SK-N-SH (cell line): ENCODE measurements around the gene DUS4L. TPM values are rescaled to one million over a fixed set of nuclear protein-coding genes. Genes with fewer than 3 reads are reported as not detected.

Experiments used
- CTCF ChIA-PET: fragments of 300-600, 350-600 bp; formaldehyde crosslinking; extraction: SDS; loops from one replicate; lab custom pipeline; 2021; lab: Yijun Ruan, JAX
- POLR2A ChIA-PET: fragments of 350-600 bp; sonication (Branson Sonifier 250); formaldehyde crosslinking; extraction: SDS; loops from one replicate; lab custom pipeline; 2020; ENCODE audit warnings: antibody characterized with exemption, inconsistent platforms; lab: Yijun Ruan, JAX
- DNase-seq: peaks from one replicate; pipeline ENCODE4 v3.0.0; 2012
- H2AFZ ChIP-seq: fragments of 200-600 bp; sonication (generic); 2 replicates; pipeline ENCODE4 v1.8.1; 2016; ENCODE audit warnings: antibody characterized with exemption, mild to moderate bottlenecking, low read depth
- H3F3A ChIP-seq: fragments of 200-600 bp; sonication (generic); replicated peaks from 2 replicates; pipeline ENCODE3; 2016; ENCODE audit warnings: antibody characterized with exemption, mild to moderate bottlenecking; ENCODE audit not compliant: insufficient read depth
- H3K27ac ChIP-seq, 2 experiments: fragments of 200-500 bp in 1 of 2; fragments of 200-600 bp in 1 of 2; sonication (Bioruptor generic) in 1 of 2; sonication (generic), shearing (Covaris generic) in 1 of 2; 2 replicates each; pipeline versions ENCODE4 v1.5.1 to v1.6.1; 2014 to 2016; ENCODE audit warnings: low read depth in 2 of 2, inconsistent platforms in 1 of 2, low read length in 1 of 2, mild to moderate bottlenecking in 1 of 2, mixed read lengths in 1 of 2
- H3K27me3 ChIP-seq: fragments of 200-600 bp; sonication (generic), shearing (Covaris generic); 2 replicates; pipeline ENCODE4 v1.6.1; 2016; ENCODE audit warnings: mixed run types; ENCODE audit not compliant: insufficient read depth
- H3K36me3 ChIP-seq, 2 experiments: fragments of 200-500 bp in 1 of 2; fragments of 200-600 bp in 1 of 2; sonication (Bioruptor generic) in 1 of 2; sonication (generic) in 1 of 2; replicated peaks in 1 of 2; 2 replicates each; pipeline versions ENCODE3 to v1.5.1; 2014 to 2016; ENCODE audit warnings: low read length in 1 of 2, mild to moderate bottlenecking in 1 of 2; ENCODE audit not compliant: insufficient read depth in 2 of 2, control insufficient read depth in 1 of 2
- H3K4me1 ChIP-seq, 2 experiments: fragments of 200-500 bp in 1 of 2; fragments of 200-600 bp in 1 of 2; sonication (Bioruptor generic) in 1 of 2; sonication (generic), shearing (Covaris generic) in 1 of 2; 2 replicates each; pipeline versions ENCODE4 v1.5.1 to v1.6.1; 2014 to 2016; ENCODE audit warnings: low read depth in 1 of 2, low read length in 1 of 2, mixed run types in 1 of 2; ENCODE audit not compliant: insufficient read depth in 2 of 2, control insufficient read depth in 1 of 2
- H3K4me2 ChIP-seq: fragments of 200-600 bp; sonication (generic), shearing (Covaris generic); 2 replicates; pipeline ENCODE4 v1.6.1; 2017; ENCODE audit warnings: mixed run types
- H3K4me3 ChIP-seq, 2 experiments: fragments of 200-500 bp in 1 of 2; fragments of 200-600 bp in 1 of 2; sonication (Bioruptor generic) in 1 of 2; sonication (generic), shearing (Covaris generic) in 1 of 2; 2 replicates each; pipeline versions ENCODE4 v1.5.1 to v1.8.1; 2014 to 2016; ENCODE audit warnings: low read depth in 2 of 2, inconsistent platforms in 1 of 2, low read length in 1 of 2, mild to moderate bottlenecking in 1 of 2, mixed read lengths in 1 of 2, moderate library complexity in 1 of 2
- H3K79me2 ChIP-seq: fragments of 200-600 bp; sonication (generic); 2 replicates; pipeline ENCODE4 v1.8.1; 2017; ENCODE audit warnings: mild to moderate bottlenecking; ENCODE audit not compliant: insufficient read depth
- H3K9ac ChIP-seq: fragments of 200-600 bp; sonication (generic); 2 replicates; pipeline ENCODE4 v1.6.1; 2017; ENCODE audit warnings: mixed run types
- H3K9me2 ChIP-seq: fragments of 200-600 bp; sonication (generic); 2 replicates; pipeline ENCODE4 v1.6.1; 2017; ENCODE audit warnings: mixed run types
- H3K9me3 ChIP-seq: fragments of 200-600 bp; sonication (generic); 2 replicates; pipeline ENCODE4 v1.6.1; 2017; ENCODE audit warnings: mixed run types, mild to moderate bottlenecking, moderate library complexity
- H4K20me1 ChIP-seq: fragments of 200-600 bp; sonication (generic); 2 replicates; pipeline ENCODE4 v1.6.1; 2017; ENCODE audit warnings: mild to moderate bottlenecking, mixed run types; ENCODE audit not compliant: insufficient read depth
- EP300 ChIP-seq, 2 experiments: IDR thresholded peaks; 2 replicates each; pipeline versions ENCODE4 v1.4.0 to v1.6.1; 2012; ENCODE audit warnings: borderline replicate concordance in 1 of 2, low read depth in 1 of 2, low read length in 1 of 2
- EZH2phosphoT487 ChIP-seq: fragments of 200-600 bp; sonication (generic); IDR thresholded peaks from 2 replicates; pipeline ENCODE4 v1.6.1; 2017; ENCODE audit warnings: low read depth, mixed run types, mild to moderate bottlenecking, antibody characterized with exemption, moderate library complexity, borderline replicate concordance
- FOXJ3 ChIP-seq: sonication (generic); formaldehyde crosslinking; IDR thresholded peaks from 2 replicates; pipeline ENCODE4 v1.5.1; 2020; ENCODE audit warnings: mild to moderate bottlenecking, missing genetic modification reagents
- FOXM1 ChIP-seq: IDR thresholded peaks from 2 replicates; pipeline ENCODE4 v1.4.0; 2012; ENCODE audit warnings: low read depth, mild to moderate bottlenecking
- GABPA ChIP-seq: IDR thresholded peaks from 2 replicates; pipeline ENCODE4 v1.4.0; 2012; ENCODE audit warnings: low read depth, mild to moderate bottlenecking
- GATA2 ChIP-seq: sonication (generic); formaldehyde crosslinking; IDR thresholded peaks from 2 replicates; pipeline ENCODE4 v1.5.0; 2020; ENCODE audit warnings: mild to moderate bottlenecking, missing genetic modification reagents
- MAX ChIP-seq: IDR thresholded peaks from 2 replicates; pipeline ENCODE4 v1.4.0; 2012; ENCODE audit warnings: low read depth
- REST ChIP-seq: IDR thresholded peaks from 2 replicates; pipeline ENCODE4 v1.6.1; 2012; ENCODE audit warnings: mild to moderate bottlenecking, low read depth, low read length, moderate library complexity
- SIN3A ChIP-seq: IDR thresholded peaks from 2 replicates; pipeline ENCODE4 v1.6.1; 2012; ENCODE audit warnings: low read depth, mild to moderate bottlenecking, low read length, moderate library complexity, borderline replicate concordance
- SMC3 ChIP-seq: IDR thresholded peaks from 2 replicates; pipeline ENCODE4 v1.6.1; 2012; ENCODE audit warnings: low read depth, low read length, improper control_type of control experiment
- WGBS: methylation state at CpG from one replicate; pipeline ENCODE4 v1.1.6; 2017; ENCODE audit warnings: low lambda C conversion rate; 5-methylcytosine and 5-hydroxymethylcytosine counted together
- polyA plus RNA-seq, 3 experiments: library from polyadenylated mRNA; depleted of rRNA; stranded (reverse); fragments of >200 nt; gene quantifications; 2 replicates each; pipeline ENCODE4 v1.2.3, GENCODE V29; 2012
- TF ChIP-seq, protein P1 (sequence below): fragments of 150-350 bp; IDR thresholded peaks from 2 replicates; pipeline ENCODE4 v1.6.1; 2017; ENCODE audit warnings: antibody characterized with exemption, low read length, low read depth, borderline replicate concordance

The DUS4L gene
- polyA plus RNA-seq, 1 of the 3 experiments (the other 2 are of a cell fraction): 9.7 TPM

GRCh38 chr7:107538001-107538400 lies 25.8 kb upstream of the DUS4L start:
- TF ChIP-seq GABPA (no peak), SIN3A (no peak), REST (no peak), GATA2 (CRISPR knock-in tag) (no peak), FOXJ3 (CRISPR knock-in tag) (no peak), FOXM1 (no peak), EZH2phosphoT487 (no peak), SMC3 (no peak), EP300 (IDR thresholded peaks at IDR 0.05; ENCODE audit: borderline replicate concordance in 1 of 2, low read depth in 1 of 2, low read length in 1 of 2) (no peak), MAX (no peak)
- H3K79me2 ChIP-seq: peaks cover 47% of the 10 kb centered on the region
- no peaks in the 10 kb centered on the region for H3K27me3 ChIP-seq
- H3K36me3 ChIP-seq: peaks cover 0 to 73% of the 10 kb centered on the region in 2 experiments
- H3K9me2 ChIP-seq: no peaks in the 10 kb centered on the region
- H3K9me3 ChIP-seq: 0 out of 2 replicates have a peak, but pooled peaks cover 3% of the 10 kb centered on the region
- no peaks in the 10 kb centered on the region for H4K20me1 ChIP-seq
- H3K4me1 ChIP-seq: no peaks in the 10 kb centered on the region
- H3K9ac ChIP-seq: no peak overlapping the region
- no peak overlapping the region for H3K4me2 ChIP-seq
- H2AFZ ChIP-seq: no peak overlapping the region
- 56% methylated on average over 2 of the region's 2 CpGs for WGBS
- H3K4me3 ChIP-seq: no peak overlapping the region
- peaks cover 4% of the 10 kb centered on the region for H3F3A ChIP-seq
- CTCF ChIA-PET: no interaction called here
- POLR2A ChIA-PET: no interaction called here
- no peak overlapping the region for H3K27ac ChIP-seq
- DNase-seq: no peak

- CTCF ChIA-PET: interaction anchor here (1.1 to 1.4 kb wide), 2 partner anchors 16 to 80 kb away, joined by 3 to 4 read pairs; no protein-coding TSS in a partner anchor
- H3K9me2 ChIP-seq: no peaks in the 10 kb centered on the region
- H3F3A ChIP-seq: peaks cover 4% of the 10 kb centered on the region
- 0 out of 2 replicates have a peak, but pooled peaks cover 4% of the 10 kb centered on the region for H4K20me1 ChIP-seq
- no peak overlapping the region for H3K4me3 ChIP-seq
- POLR2A ChIA-PET: no interaction called here
- TF ChIP-seq, protein P1, sequence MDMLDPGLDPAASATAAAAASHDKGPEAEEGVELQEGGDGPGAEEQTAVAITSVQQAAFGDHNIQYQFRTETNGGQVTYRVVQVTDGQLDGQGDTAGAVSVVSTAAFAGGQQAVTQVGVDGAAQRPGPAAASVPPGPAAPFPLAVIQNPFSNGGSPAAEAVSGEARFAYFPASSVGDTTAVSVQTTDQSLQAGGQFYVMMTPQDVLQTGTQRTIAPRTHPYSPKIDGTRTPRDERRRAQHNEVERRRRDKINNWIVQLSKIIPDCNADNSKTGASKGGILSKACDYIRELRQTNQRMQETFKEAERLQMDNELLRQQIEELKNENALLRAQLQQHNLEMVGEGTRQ: no peak
- no peak overlapping the region for H3K4me2 ChIP-seq
- no peak overlapping the region for H3K27ac ChIP-seq
- H2AFZ ChIP-seq: no peak overlapping the region
- H3K4me1 ChIP-seq: no peaks in the 10 kb centered on the region
- no peak overlapping the region for H3K9ac ChIP-seq
- H3K36me3 ChIP-seq: peaks cover 26 to 78% of the 10 kb centered on the region in 2 experiments
- 97% methylated on average over 4 of the region's 5 CpGs for WGBS
- H3K9me3 ChIP-seq: peaks cover 15% of the 10 kb centered on the region
- H3K79me2 ChIP-seq: peaks cover 41% of the 10 kb centered on the region; the same call in 1 of the 2 replicates
- DNase-seq: no peak
- no peaks in the 10 kb centered on the region for H3K27me3 ChIP-seq
These were observed 20.3 kb upstream of the DUS4L start for GRCh38 chr7:107543338-107543993.
